Activated gamma-delta T cell treated with anti-CD3 and anti-CD28 coated beads, Interleukin-2, amount 50 U/mL, for 16 hours (primary cell): ENCODE measurements around the gene PSMD11.
A peak's percentile ranks its signal among the peaks of the same experiment; 100 is the strongest.
"Not testable (repeated sequence)": the region's sequence is repeated elsewhere in the genome, so short reads cannot be mapped to it uniquely, and the experiment has no call there.

Source experiments
- DNase-seq: peaks from one replicate; pipeline ENCODE4 v3.0.0-alpha.2; 2020; ENCODE audit warnings: low read depth

PSMD11 gene

GRCh38 chr17:32444301-32445073, at the start of gene PSMD11:
PSMD11 (plus strand) TSS chr17:32444510; CDS start chr17:32444524, 14 bp downstream.
- peak; percentile 99 for DNase-seq

GRCh38 chr17:32396343-32396742, 48.0 kb upstream of the PSMD11 start:
- DNase-seq, result no peak

- no peak for DNase-seq
These were observed 45.4 kb upstream of the PSMD11 start for GRCh38 chr17:32398946-32399345.

- not testable (repeated sequence) for DNase-seq
These were observed 34.2 kb upstream of the PSMD11 start for GRCh38 chr17:32410085-32410484.

GRCh38 chr17:32426894-32427293, 17.4 kb upstream of the PSMD11 start:
- DNase-seq, result no peak

- DNase-seq, result no peak
These were observed 14.7 kb upstream of the PSMD11 start for GRCh38 chr17:32429598-32429997.

GRCh38 chr17:32440722-32441121, 3.6 kb upstream of the PSMD11 start:
- no peak for DNase-seq

- DNase-seq, result no peak
These were observed 2.4 kb upstream of the PSMD11 start for GRCh38 chr17:32441886-32442285.

GRCh38 chr17:32443827-32444300, 446 bp upstream of the PSMD11 start:
- no peak for DNase-seq

GRCh38 chr17:32445074-32445415, 735 bp downstream of the PSMD11 start:
- DNase-seq, result peak; percentile 25

- DNase-seq, result no peak
These were observed 1.2 kb downstream of the PSMD11 start for GRCh38 chr17:32445497-32445896.

GRCh38 chr17:32445971-32446370, 1.7 kb downstream of the PSMD11 start:
- no peak for DNase-seq

- DNase-seq, result no peak
These were observed 2.6 kb downstream of the PSMD11 start for GRCh38 chr17:32446949-32447348.

GRCh38 chr17:32449963-32450362, 5.7 kb downstream of the PSMD11 start:
- DNase-seq, result no peak

GRCh38 chr17:32450379-32450778, 6.1 kb downstream of the PSMD11 start:
- DNase-seq, result not testable (repeated sequence)

GRCh38 chr17:32451879-32452278, 7.6 kb downstream of the PSMD11 start:
- no peak for DNase-seq

GRCh38 chr17:32452281-32452680, 8.0 kb downstream of the PSMD11 start:
- no peak for DNase-seq

- no peak for DNase-seq
These were observed 9.1 kb downstream of the PSMD11 start for GRCh38 chr17:32453370-32453769.

- no peak for DNase-seq
These were observed 14.1 kb downstream of the PSMD11 start for GRCh38 chr17:32458371-32458770.

GRCh38 chr17:32460054-32460453, 15.7 kb downstream of the PSMD11 start:
- DNase-seq, result no peak

GRCh38 chr17:32461498-32461852, 17.2 kb downstream of the PSMD11 start:
- DNase-seq, result no peak

GRCh38 chr17:32461853-32462617, 17.7 kb downstream of the PSMD11 start:
- DNase-seq, result peak; percentile 49

GRCh38 chr17:32463304-32463703, 19.0 kb downstream of the PSMD11 start:
- no peak for DNase-seq
